Upper lobe of left lung (tissue), 4 donors: ENCODE data around the gene STAB2.

Experiments used
- CTCF ChIP-seq, 6 experiments: fragments of 450-650 bp in 4 of 6; fragments of 200-600 bp in 2 of 6; sonication (generic) in 2 of 6; IDR thresholded peaks; one replicate each; pipeline ENCODE4 v1.5.1; 2016 to 2019; ENCODE audit warnings: antibody characterized with exemption in 6 of 6
- EP300 ChIP-seq, 4 donors: sonication (generic); formaldehyde crosslinking; IDR thresholded peaks; one replicate each; pipeline ENCODE4 v1.5.1; 2017; ENCODE audit warnings: antibody characterized with exemption in 4 of 4, control low read depth in 2 of 4
- POLR2A ChIP-seq, 4 donors: fragments of 450-650 bp; IDR thresholded peaks; one replicate each; pipeline ENCODE4 v1.5.1; 2016 to 2017; ENCODE audit warnings: antibody characterized with exemption in 4 of 4, mild to moderate bottlenecking in 2 of 4
- POLR2AphosphoS5 ChIP-seq, 2 donors: sonication (generic); formaldehyde crosslinking; IDR thresholded peaks; one replicate each; pipeline ENCODE4 v1.5.1; 2017; ENCODE audit warnings: antibody characterized with exemption in 2 of 2

DNA sequence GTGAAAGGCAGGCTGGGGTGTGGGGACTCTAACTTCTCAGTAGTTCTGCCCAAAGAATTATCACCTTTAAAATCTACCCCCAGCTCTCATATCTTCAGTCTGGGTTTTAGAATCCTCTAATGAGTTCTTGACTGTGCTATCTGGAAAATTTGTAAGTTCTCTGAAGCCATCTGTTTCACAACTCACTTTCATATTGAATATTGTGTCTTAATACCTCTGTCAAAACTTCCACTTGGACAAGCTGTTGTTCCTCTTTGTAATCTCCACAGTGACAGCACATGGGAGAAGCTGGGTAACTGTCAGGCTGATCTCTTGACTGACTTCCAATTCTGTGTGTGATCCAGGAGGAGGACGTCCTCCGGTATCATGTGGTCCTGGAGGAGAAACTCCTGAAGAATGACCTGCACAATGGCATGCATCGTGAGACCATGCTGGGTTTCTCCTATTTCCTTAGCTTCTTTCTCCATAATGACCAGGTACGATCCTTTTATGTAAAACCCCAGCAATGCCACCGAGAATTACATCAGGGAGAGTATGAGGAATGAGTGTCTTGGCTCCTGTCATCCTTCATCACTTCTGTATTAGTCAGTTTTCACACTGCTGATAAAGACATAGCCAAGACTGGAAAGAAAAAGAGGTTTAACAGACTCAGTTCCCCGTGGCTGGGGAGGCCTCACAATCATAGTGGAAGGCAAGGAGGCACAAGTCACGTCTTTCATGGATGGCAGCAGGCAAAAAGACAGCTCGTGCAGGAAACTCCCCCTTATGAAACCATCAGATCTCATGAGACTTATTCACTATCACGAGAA, 111.9 kb downstream of the STAB2 start:
- TF ChIP-seq CTCF (IDR thresholded peaks at IDR 0.05) (no peak), POLR2AphosphoS5 (IDR thresholded peaks at IDR 0.05) (no peak), POLR2A (IDR thresholded peaks at IDR 0.05) (no peak), EP300 (IDR thresholded peaks at IDR 0.05) (no peak)
